Erythroblast (primary cell): ENCODE data around the gene B4GALT3.
A peak's percentile ranks its signal among the peaks of the same experiment; 100 is the strongest.

ENCODE experiments used
- DNase-seq, 2 experiments: peaks; one replicate each; lab custom pipeline; 2025; lab: John Stamatoyannopoulos, UW
- GATA1 ChIP-seq: IDR thresholded peaks from 2 replicates; pipeline ENCODE4 v1.6.1; 2011; ENCODE audit warnings: low read depth, mild to moderate bottlenecking, control low read depth, low read length, moderate library complexity
- POLR2A ChIP-seq: IDR thresholded peaks from 2 replicates; pipeline ENCODE4 v1.6.1; 2011; ENCODE audit warnings: mild to moderate bottlenecking, low read length

B4GALT3 gene

DNA sequence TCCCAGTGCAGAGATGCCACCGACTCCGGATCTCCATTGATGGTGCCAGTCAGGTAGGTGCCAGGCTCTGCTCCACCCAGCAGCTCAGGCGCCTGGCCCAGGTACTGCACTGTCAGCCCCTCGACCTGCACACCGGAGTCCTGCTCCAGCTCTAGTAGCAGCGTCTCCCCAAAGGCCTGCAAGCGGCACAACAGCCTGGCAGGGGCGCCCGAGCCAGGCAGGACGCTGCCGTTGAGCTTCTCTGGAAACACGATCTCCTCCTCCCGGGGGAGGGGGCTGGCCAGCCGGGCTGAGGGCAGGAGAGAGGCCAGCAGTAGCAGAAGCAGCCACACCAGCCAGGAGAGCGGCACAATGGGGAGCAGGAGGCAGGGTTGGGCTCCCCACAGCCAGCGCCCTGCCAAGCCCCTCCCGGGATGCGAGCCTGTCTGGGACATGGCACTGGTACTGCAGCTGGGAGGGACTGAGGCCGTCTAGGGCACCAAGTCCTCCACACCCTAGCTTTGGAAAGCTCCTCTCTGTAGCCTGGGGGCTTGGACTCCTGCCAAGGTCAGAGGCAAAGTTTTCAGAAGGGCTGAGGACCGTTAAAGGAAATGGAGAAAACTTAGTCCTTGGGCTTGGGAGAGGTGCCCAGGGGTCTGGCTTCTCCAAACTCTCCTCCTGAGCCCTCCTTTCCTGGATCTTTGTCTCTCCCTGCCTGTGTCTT lies 21.0 kb upstream of the B4GALT3 start:
- TF ChIP-seq GATA1 (no peak), POLR2A (no peak)
- peak; percentile 20 to 36 for DNase-seq

- no peak for TF ChIP-seq GATA1
- no peak for TF ChIP-seq POLR2A
- no peak for DNase-seq
Measured at GRCh38 chr1:161197560-161198193, 20.4 kb upstream of the B4GALT3 start.

GRCh38 chr1:161196521-161197451 lies 19.5 kb upstream of the B4GALT3 start:
- no peak for DNase-seq
- TF ChIP-seq POLR2A, result no peak
- TF ChIP-seq GATA1, result no peak

DNA sequence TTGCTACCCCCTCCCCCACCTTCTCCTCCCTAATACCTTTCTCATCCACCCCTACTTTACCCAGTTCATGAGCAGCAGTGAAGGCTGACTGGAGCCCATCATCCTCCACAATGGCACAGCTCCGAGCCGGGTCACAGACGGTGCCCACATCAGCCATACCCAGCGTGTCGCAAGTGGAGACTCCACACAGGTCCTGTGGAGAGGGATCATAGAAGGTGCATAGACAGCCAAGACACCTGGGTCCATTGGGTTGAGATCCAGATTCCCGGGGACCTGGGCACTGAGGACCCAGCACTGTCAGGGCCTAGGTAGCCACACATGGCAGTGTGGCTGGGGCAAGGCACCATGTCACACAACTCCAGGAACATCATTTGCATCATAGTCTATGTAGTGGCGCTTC lies 18.8 kb upstream of the B4GALT3 start:
- no peak for DNase-seq
- TF ChIP-seq POLR2A (no peak), GATA1 (no peak)

DNA sequence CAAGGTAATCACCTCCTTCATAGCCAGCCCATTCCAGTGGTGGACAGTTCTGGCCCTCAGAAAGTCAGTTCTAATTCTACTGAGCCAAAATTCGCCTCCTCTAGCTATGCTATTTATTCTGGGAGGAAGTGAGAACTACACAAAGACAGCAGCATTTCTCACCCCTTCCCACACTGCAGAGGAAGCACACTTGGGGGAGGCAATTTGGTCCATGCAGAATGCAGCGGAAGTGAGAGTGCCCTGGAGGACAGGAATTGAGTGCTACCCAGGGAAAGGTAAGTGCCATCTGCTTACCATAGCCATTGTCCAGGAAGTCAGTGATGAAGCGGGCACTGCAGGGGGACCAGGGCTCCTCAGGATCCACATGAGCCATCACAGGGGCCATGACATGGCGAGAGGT lies 17.9 kb upstream of the B4GALT3 start:
- TF ChIP-seq GATA1 (no peak), POLR2A (no peak)
- DNase-seq, result no peak

GRCh38 chr1:161193561-161194235 lies 16.4 kb upstream of the B4GALT3 start:
- DNase-seq, result no peak
- no peak for TF ChIP-seq GATA1
- TF ChIP-seq POLR2A, result no peak

- TF ChIP-seq POLR2A (no peak), GATA1 (no peak)
- peak; percentile 81 to 88 for DNase-seq
Measured at GRCh38 chr1:161192476-161193465, 15.5 kb upstream of the B4GALT3 start.

DNA sequence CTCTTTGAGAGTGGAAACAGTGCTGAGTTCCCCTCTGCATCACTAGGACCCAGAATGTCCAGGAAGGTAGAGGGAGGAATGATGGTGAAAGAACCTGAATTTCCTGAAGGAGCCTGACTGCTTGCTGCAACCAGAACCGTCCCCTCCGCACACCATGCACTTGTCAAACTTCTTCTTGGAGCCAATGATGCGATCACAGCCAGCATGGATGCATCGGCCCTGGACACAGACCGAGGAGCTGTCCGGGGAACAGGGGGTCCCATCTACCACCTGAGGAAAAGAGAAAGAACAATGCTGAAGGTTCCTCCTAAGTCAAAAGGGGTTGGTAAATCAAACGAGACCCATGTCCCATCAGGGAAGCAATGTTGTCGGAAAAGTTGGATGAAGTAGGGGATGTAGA lies 14.7 kb upstream of the B4GALT3 start:
- TF ChIP-seq GATA1, result no peak
- TF ChIP-seq POLR2A, result no peak
- DNase-seq, result no peak

- TF ChIP-seq GATA1 (no peak), POLR2A (no peak)
- no peak for DNase-seq
Measured at GRCh38 chr1:161190962-161191521, 13.7 kb upstream of the B4GALT3 start.

DNA sequence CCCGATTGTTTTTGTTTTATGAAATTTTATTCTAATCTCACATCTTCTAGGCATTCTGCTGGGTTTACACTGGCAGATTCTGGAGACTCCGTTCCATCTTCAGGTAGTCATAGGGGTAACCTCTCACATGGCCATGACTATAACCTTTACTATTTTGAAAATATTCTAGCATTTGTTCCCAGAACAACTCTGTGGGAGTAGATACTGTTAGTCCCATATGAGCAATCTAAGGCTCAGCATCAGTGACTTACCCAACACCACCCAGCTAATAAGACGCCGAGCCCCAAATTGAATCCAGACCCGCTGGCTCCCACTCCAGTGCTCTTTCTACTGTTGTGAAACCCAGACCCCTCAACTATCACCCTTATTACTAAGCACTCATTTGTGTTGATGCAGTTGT lies 11.7 kb upstream of the B4GALT3 start:
- no peak for DNase-seq
- no peak for TF ChIP-seq GATA1
- TF ChIP-seq POLR2A, result no peak

DNA sequence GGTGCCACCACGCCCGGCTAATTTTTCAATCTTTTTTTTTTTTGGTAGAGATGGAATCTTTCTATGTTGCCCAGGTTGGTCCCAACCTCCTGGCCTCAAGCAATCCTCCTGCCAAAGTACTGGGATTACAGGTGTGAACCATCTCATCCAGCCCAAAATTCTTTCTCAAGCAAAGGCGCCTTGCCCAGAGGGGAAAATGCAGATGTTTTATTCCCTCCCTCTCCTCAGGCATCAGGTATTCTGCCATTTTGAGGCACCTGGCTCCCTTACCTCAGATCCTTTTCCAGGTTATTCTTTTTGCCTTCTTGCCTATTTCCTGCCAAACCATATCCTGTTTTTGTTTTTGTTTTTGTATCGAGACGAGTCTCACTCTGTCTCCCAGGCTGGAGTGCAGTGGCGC lies 11.1 kb upstream of the B4GALT3 start:
- TF ChIP-seq GATA1, result no peak
- DNase-seq, result no peak

GRCh38 chr1:161187311-161187710 lies 10.0 kb upstream of the B4GALT3 start:
- no peak for DNase-seq
- TF ChIP-seq POLR2A, result no peak
